Measurements from ENCODE around the gene IGSF3.

IGSF3 gene

GRCh38 chr1:116686175-116686574 is 18.6 kb upstream of the IGSF3 start:
- DNase-seq (ENCODE audit: low read depth in 1 of 2, low spot score in 1 of 2): no peak
- Histone ChIP-seq H3K27ac (replicated peaks) (no peak overlapping the region), H3K4me3 (replicated peaks; ENCODE audit: insufficient read depth, low read length) (no peak overlapping the region), H3K27me3 (ENCODE audit: insufficient read depth, poor library complexity, severe bottlenecking) (no peaks in the 10 kb centered on the region)
- TF ChIP-seq POLR2AphosphoS5 (IDR thresholded peaks at IDR 0.05; ENCODE audit: low read depth): no peak
- TF ChIP-seq CTCF (IDR thresholded peaks at IDR 0.05; ENCODE audit: insufficient read depth, low read length): no peak
- no peak for TF ChIP-seq REST (IDR thresholded peaks at IDR 0.05; ENCODE audit: insufficient replicate concordance, low read depth)
- no peak for TF ChIP-seq SPI1 (IDR thresholded peaks at IDR 0.05; ENCODE audit: borderline replicate concordance, low read depth)
- TF ChIP-seq GABPA (IDR thresholded peaks at IDR 0.05; ENCODE audit: low read depth): no peak

- no peak for TF ChIP-seq POLR2AphosphoS5 (IDR thresholded peaks at IDR 0.05; ENCODE audit: low read depth)
- TF ChIP-seq REST (IDR thresholded peaks at IDR 0.05; ENCODE audit: insufficient replicate concordance, low read depth): no peak
- no peak for TF ChIP-seq SPI1 (IDR thresholded peaks at IDR 0.05; ENCODE audit: borderline replicate concordance, low read depth)
- TF ChIP-seq CTCF (IDR thresholded peaks at IDR 0.05; ENCODE audit: insufficient read depth, low read length): no peak
- TF ChIP-seq GABPA (IDR thresholded peaks at IDR 0.05; ENCODE audit: low read depth): no peak
- Histone ChIP-seq H3K4me3 (replicated peaks; ENCODE audit: insufficient read depth, low read length) (no peak overlapping the region), H3K27ac (replicated peaks) (no peak overlapping the region), H3K27me3 (ENCODE audit: insufficient read depth, poor library complexity, severe bottlenecking) (no peaks in the 10 kb centered on the region)
- no peak for DNase-seq (ENCODE audit: low read depth in 1 of 2, low spot score in 1 of 2)
These were observed 17.0 kb upstream of the IGSF3 start for GRCh38 chr1:116684575-116684974.

- Histone ChIP-seq H3K27ac (replicated peaks) (no peak overlapping the region), H3K4me3 (replicated peaks; ENCODE audit: insufficient read depth, low read length) (no peak overlapping the region), H3K27me3 (ENCODE audit: insufficient read depth, poor library complexity, severe bottlenecking) (no peaks in the 10 kb centered on the region)
- TF ChIP-seq POLR2AphosphoS5 (IDR thresholded peaks at IDR 0.05; ENCODE audit: low read depth): no peak
- TF ChIP-seq SPI1 (IDR thresholded peaks at IDR 0.05; ENCODE audit: borderline replicate concordance, low read depth): no peak
- no peak for TF ChIP-seq CTCF (IDR thresholded peaks at IDR 0.05; ENCODE audit: insufficient read depth, low read length)
- no peak for TF ChIP-seq REST (IDR thresholded peaks at IDR 0.05; ENCODE audit: insufficient replicate concordance, low read depth)
- no peak for TF ChIP-seq GABPA (IDR thresholded peaks at IDR 0.05; ENCODE audit: low read depth)
- DNase-seq (ENCODE audit: low read depth in 1 of 2, low spot score in 1 of 2): no peak
These were observed 15.2 kb upstream of the IGSF3 start for GRCh38 chr1:116682641-116683221.
